ENCODE data around the gene SERPING1.

DNA sequence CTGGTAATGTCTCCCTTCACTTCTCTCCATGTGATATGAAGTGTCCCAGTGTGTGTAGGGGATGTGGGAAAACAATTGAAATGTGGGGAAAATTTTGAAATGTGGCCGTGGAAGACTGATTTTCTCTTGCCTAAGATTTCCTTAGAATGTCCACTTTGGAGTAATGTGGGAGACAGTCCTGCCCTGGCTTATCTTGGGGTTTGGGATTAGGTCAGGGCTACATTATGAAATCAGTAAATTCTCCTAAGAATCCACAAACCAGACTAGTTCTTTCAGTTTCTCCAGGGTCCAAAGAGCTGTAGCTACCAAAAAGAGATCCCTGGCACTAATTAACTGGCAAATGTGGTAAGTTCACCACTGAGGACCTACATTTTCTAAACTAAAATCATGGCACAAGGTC, 29.4 kb downstream of the SERPING1 start:
- TF ChIP-seq, protein P1, sequence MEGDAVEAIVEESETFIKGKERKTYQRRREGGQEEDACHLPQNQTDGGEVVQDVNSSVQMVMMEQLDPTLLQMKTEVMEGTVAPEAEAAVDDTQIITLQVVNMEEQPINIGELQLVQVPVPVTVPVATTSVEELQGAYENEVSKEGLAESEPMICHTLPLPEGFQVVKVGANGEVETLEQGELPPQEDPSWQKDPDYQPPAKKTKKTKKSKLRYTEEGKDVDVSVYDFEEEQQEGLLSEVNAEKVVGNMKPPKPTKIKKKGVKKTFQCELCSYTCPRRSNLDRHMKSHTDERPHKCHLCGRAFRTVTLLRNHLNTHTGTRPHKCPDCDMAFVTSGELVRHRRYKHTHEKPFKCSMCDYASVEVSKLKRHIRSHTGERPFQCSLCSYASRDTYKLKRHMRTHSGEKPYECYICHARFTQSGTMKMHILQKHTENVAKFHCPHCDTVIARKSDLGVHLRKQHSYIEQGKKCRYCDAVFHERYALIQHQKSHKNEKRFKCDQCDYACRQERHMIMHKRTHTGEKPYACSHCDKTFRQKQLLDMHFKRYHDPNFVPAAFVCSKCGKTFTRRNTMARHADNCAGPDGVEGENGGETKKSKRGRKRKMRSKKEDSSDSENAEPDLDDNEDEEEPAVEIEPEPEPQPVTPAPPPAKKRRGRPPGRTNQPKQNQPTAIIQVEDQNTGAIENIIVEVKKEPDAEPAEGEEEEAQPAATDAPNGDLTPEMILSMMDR (IDR thresholded peaks at IDR 0.05): no peak
- no peak for TF ChIP-seq POLR2A (IDR thresholded peaks at IDR 0.05)
